CD14-positive monocyte (primary cell): ENCODE data around the gene RASAL2. TPM values are rescaled to one million over a fixed set of nuclear protein-coding genes. Genes with fewer than 3 reads are reported as not detected.

Source experiments
- DNase-seq, 3 donors: peaks; one replicate each; pipeline ENCODE4 v3.0.0-alpha.2; 2011 to 2022
- H2AFZ ChIP-seq: 2 replicates; pipeline ENCODE4 v1.6.0; 2012; ENCODE audit warnings: mild to moderate bottlenecking, low read depth, low read length, inconsistent platforms; ENCODE audit not compliant: insufficient read depth, poor library complexity, severe bottlenecking
- H3K27ac ChIP-seq, 2 donors: 1 replicate in 1 of 2; 2 replicates in 1 of 2; pipeline ENCODE4 v1.5.1; 2012 to 2013; ENCODE audit warnings: low read length in 2 of 2, control low read depth in 1 of 2, inconsistent platforms in 1 of 2, low read depth in 1 of 2, mild to moderate bottlenecking in 1 of 2
- H3K27me3 ChIP-seq, 2 donors: one replicate each; pipeline versions ENCODE4 v1.6.0 to v1.6.1; 2011 to 2013; ENCODE audit warnings: low read length in 2 of 2; ENCODE audit not compliant: control insufficient read depth in 2 of 2, insufficient read depth in 2 of 2
- H3K36me3 ChIP-seq, 2 donors: replicated peaks in 1 of 2; 1 replicate in 1 of 2; 2 replicates in 1 of 2; pipeline versions ENCODE4 v1.5.1 to v1.6.1; 2012 to 2013; ENCODE audit warnings: low read length in 2 of 2, control low read depth in 1 of 2, inconsistent platforms in 1 of 2, mild to moderate bottlenecking in 1 of 2; ENCODE audit not compliant: insufficient read depth in 2 of 2, control insufficient read depth in 1 of 2
- H3K4me1 ChIP-seq, 2 donors: 1 replicate in 1 of 2; 2 replicates in 1 of 2; pipeline versions ENCODE4 v1.5.1 to v1.6.1; 2012 to 2013; ENCODE audit warnings: low read length in 2 of 2, control low read depth in 1 of 2, inconsistent platforms in 1 of 2, mild to moderate bottlenecking in 1 of 2, moderate library complexity in 1 of 2; ENCODE audit not compliant: insufficient read depth in 2 of 2, control insufficient read depth in 1 of 2
- H3K4me2 ChIP-seq: replicated peaks from 2 replicates; pipeline ENCODE3; 2012; ENCODE audit warnings: low read length, moderate library complexity, mild to moderate bottlenecking; ENCODE audit not compliant: poor library complexity, severe bottlenecking; ENCODE audit errors: extremely low read depth
- H3K4me3 ChIP-seq, 3 experiments: fragments of 200-600 bp in 1 of 3; sonication (generic) in 1 of 3; replicated peaks in 1 of 3; 1 replicate in 2 of 3; 2 replicates in 1 of 3; pipeline ENCODE4 v1.5.1; 2011 to 2013; ENCODE audit warnings: low read length in 3 of 3, mild to moderate bottlenecking in 3 of 3, control low read depth in 2 of 3, low read depth in 2 of 3, inconsistent platforms in 1 of 3, moderate library complexity in 1 of 3
- H3K79me2 ChIP-seq: 2 replicates; pipeline ENCODE4 v1.6.0; 2012; ENCODE audit warnings: mild to moderate bottlenecking, control low read depth, inconsistent platforms, low read length, moderate library complexity; ENCODE audit not compliant: insufficient read depth
- H3K9ac ChIP-seq: 2 replicates; pipeline ENCODE4 v1.6.0; 2017; ENCODE audit warnings: low read length, mild to moderate bottlenecking; ENCODE audit not compliant: insufficient read depth, poor library complexity, severe bottlenecking
- H3K9me3 ChIP-seq, 2 donors: replicated peaks in 1 of 2; 1 replicate in 1 of 2; 2 replicates in 1 of 2; pipeline versions ENCODE4 v1.5.1 to v1.6.1; 2012 to 2013; ENCODE audit warnings: low read length in 2 of 2, control low read depth in 1 of 2; ENCODE audit not compliant: control insufficient read depth in 1 of 2, insufficient read depth in 1 of 2
- H4K20me1 ChIP-seq: 2 replicates; pipeline ENCODE4 v1.6.0; 2012; ENCODE audit warnings: mild to moderate bottlenecking, low read length, control low read depth, moderate library complexity; ENCODE audit not compliant: insufficient read depth
- H3K27ac Mint-ChIP-seq, 7 donors: one replicate each; pipeline ENCODE4 v1.8.0; 2020; ENCODE audit warnings: mild to moderate bottlenecking in 7 of 7, mixed read lengths in 7 of 7, moderate library complexity in 6 of 7, inconsistent platforms in 2 of 7
- H3K27me3 Mint-ChIP-seq, 3 donors: one replicate each; pipeline ENCODE4 v1.8.0; 2021 to 2022; ENCODE audit warnings: low read depth in 3 of 3, mild to moderate bottlenecking in 3 of 3, mixed read lengths in 3 of 3, moderate library complexity in 3 of 3, inconsistent platforms in 1 of 3
- H3K36me3 Mint-ChIP-seq, 2 donors: one replicate each; pipeline ENCODE4 v1.8.0; 2020; ENCODE audit warnings: mixed read lengths in 2 of 2, inconsistent platforms in 1 of 2, mild to moderate bottlenecking in 1 of 2
- H3K4me1 Mint-ChIP-seq: one replicate; pipeline ENCODE4 v1.8.0; 2020; ENCODE audit warnings: mild to moderate bottlenecking, mixed read lengths
- H3K4me3 Mint-ChIP-seq, 2 donors: one replicate each; pipeline ENCODE4 v1.8.0; 2020; ENCODE audit warnings: mild to moderate bottlenecking in 2 of 2, mixed read lengths in 2 of 2, moderate library complexity in 1 of 2
- H3K9me3 Mint-ChIP-seq, 7 donors: one replicate each; pipeline ENCODE4 v1.8.0; 2020 to 2022; ENCODE audit warnings: mixed read lengths in 7 of 7, mild to moderate bottlenecking in 6 of 7, moderate library complexity in 6 of 7, inconsistent platforms in 2 of 7
- CTCF ChIP-seq: fragments of 200-600 bp; IDR thresholded peaks from one replicate; pipeline ENCODE4 v1.8.0; 2022; ENCODE audit warnings: antibody characterized with exemption, mild to moderate bottlenecking
- WGBS: methylation state at CpG from one replicate; pipeline ENCODE4 v1.1.5; 2013; ENCODE audit warnings: missing lambda C conversion rate; ENCODE audit not compliant: insufficient coverage; 5-methylcytosine and 5-hydroxymethylcytosine counted together
- intact Hi-C, 2 donors: fragments of 100-400 bp; cut with micrococcal nuclease; formaldehyde crosslinking; loops; one replicate each; pipeline versions ENCODE4 v1.15.0 to v1.15.1; 2023
- polyA plus RNA-seq, 3 donors: library from polyadenylated mRNA; depleted of rRNA in 1 of 3; unstranded in 2 of 3; stranded (reverse) in 1 of 3; fragments of 300-500 nt in 2 of 3; fragments of >200 nt in 1 of 3; fragmentation: Illumina TruSeq in 2 of 3; gene quantifications; 1 replicate in 2 of 3; 2 replicates in 1 of 3; pipeline ENCODE4 v1.2.3, GENCODE V29; 2012 to 2021

The RASAL2 gene
- polyA plus RNA-seq, 3 donors, result 0.15 to 1.00 (median 0.63) TPM

DNA sequence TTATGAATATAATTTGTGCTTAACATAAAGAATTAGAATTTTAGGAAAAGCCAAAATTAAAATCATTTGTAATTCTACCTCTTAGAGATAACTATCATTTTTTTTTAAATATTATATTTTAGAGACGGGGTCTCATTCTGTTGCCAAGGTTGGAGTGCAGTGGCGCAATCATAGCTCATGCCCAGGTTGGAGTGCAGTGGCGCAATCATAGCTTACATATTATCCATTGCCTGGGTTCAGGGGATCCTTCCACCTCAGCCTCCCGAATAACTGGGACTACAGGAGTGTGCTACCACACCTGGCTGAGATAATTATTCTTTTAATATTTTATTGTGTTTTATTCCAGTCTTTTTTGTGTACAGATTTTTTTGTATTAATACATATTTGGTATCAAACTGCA, 8.3 kb downstream of the RASAL2 start:
- WGBS, result no CpG with 5 or more reads among the region's 4 CpGs
- no peaks in the 10 kb centered on the region for H3K27me3 Mint-ChIP-seq
- H3K4me1 Mint-ChIP-seq, result peaks cover 13% of the 10 kb centered on the region
- no peaks in the 10 kb centered on the region for H3K36me3 ChIP-seq
- H3K9me3 ChIP-seq, result no peaks in the 10 kb centered on the region
- H3K4me3 ChIP-seq, result no peak overlapping the region
- no peak overlapping the region for H3K4me3 Mint-ChIP-seq
- TF ChIP-seq CTCF, result no peak
- H4K20me1 ChIP-seq, result no peaks in the 10 kb centered on the region
- H3K4me2 ChIP-seq, result no peak overlapping the region
- intact Hi-C loops, result no loop called here
- no peak overlapping the region for H3K27ac Mint-ChIP-seq
- H3K27me3 ChIP-seq, result no peaks in the 10 kb centered on the region
- no peak for DNase-seq
- no peaks in the 10 kb centered on the region for H3K36me3 Mint-ChIP-seq
- H3K27ac ChIP-seq, result no peak overlapping the region
- no peak overlapping the region for H3K9ac ChIP-seq
- no peaks in the 10 kb centered on the region for H3K79me2 ChIP-seq
- no peak overlapping the region for H2AFZ ChIP-seq
- H3K9me3 Mint-ChIP-seq, result no peaks in the 10 kb centered on the region
- H3K4me1 ChIP-seq, result peaks cover 7 to 9% of the 10 kb centered on the region in 2 donors

DNA sequence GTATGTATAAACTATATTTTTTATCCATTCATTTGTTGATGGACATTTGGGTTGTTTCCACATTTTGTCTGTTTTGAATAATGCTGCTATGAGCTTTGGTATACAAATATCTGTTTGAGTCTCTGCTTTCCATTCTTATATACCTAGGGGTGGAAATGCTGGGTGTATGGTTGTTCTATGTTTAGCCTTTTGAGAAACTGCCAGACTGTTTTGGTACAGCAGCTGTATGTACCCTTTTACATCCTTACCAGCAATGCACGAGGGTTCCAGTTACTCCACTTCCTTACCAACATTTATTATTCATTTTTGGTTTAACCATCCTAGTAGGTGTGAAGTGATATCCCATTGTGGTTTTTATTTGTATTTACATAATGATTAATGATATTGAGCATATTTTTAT, 13.9 kb downstream of the RASAL2 start:
- H3K9ac ChIP-seq, result no peak overlapping the region
- no peak overlapping the region for H2AFZ ChIP-seq
- no peak overlapping the region for H3K4me3 ChIP-seq
- H3K4me3 Mint-ChIP-seq, result no peak overlapping the region
- WGBS, result no CpG with 5 or more reads among the region's 1 CpG
- no peak for TF ChIP-seq CTCF
- intact Hi-C loops, result loop anchor here in 1 of 2 donors (2.0 kb wide), 1 partner anchor 55 kb away; no protein-coding TSS in a partner anchor
- no peaks in the 10 kb centered on the region for H3K27me3 ChIP-seq
- no peak for DNase-seq
- no peak overlapping the region for H3K27ac Mint-ChIP-seq
- H3K9me3 Mint-ChIP-seq, result peaks cover 0 to 3% (median 0%) of the 10 kb centered on the region in 7 donors
- H3K36me3 ChIP-seq, result no peaks in the 10 kb centered on the region
- no peaks in the 10 kb centered on the region for H3K4me1 ChIP-seq
- no peak overlapping the region for H3K4me2 ChIP-seq
- no peaks in the 10 kb centered on the region for H3K9me3 ChIP-seq
- H3K27me3 Mint-ChIP-seq, result no peaks in the 10 kb centered on the region
- no peaks in the 10 kb centered on the region for H3K79me2 ChIP-seq
- no peaks in the 10 kb centered on the region for H3K4me1 Mint-ChIP-seq
- H4K20me1 ChIP-seq, result no peaks in the 10 kb centered on the region
- no peak overlapping the region for H3K27ac ChIP-seq
- no peaks in the 10 kb centered on the region for H3K36me3 Mint-ChIP-seq
